GM12891 (cell line): Measurements from ENCODE around the gene KRTAP9-6.

ENCODE experiments used
- DNase-seq: peaks from one replicate; pipeline ENCODE4 v3.0.0; 2011; ENCODE audit warnings: low spot score; ENCODE audit not compliant: insufficient read length
- FAIRE-seq: peaks from 2 replicates; lab custom pipeline; 2011; peaks lifted over from hg19 to GRCh38; lab: Jason Lieb, UNC
- PAX5 ChIP-seq: IDR thresholded peaks from 2 replicates; pipeline ENCODE4 v1.6.1; 2011; ENCODE audit warnings: low read length, moderate library complexity, mild to moderate bottlenecking; ENCODE audit not compliant: insufficient read depth, severe bottlenecking
- POLR2A ChIP-seq: IDR thresholded peaks from 2 replicates; pipeline ENCODE4 v1.6.1; 2011; ENCODE audit warnings: low read depth, low read length, control low read depth
- POLR2AphosphoS5 ChIP-seq: IDR thresholded peaks from 2 replicates; pipeline ENCODE4 v1.6.1; 2011; ENCODE audit warnings: low read depth, low read length, control low read depth
- POU2F2 ChIP-seq: IDR thresholded peaks from 2 replicates; pipeline ENCODE4 v1.6.1; 2011; ENCODE audit warnings: low read depth, mild to moderate bottlenecking, control low read depth, low read length, moderate library complexity
- SPI1 ChIP-seq: IDR thresholded peaks from 2 replicates; pipeline ENCODE4 v1.6.1; 2011; ENCODE audit warnings: low read depth, low read length, control low read depth
- TAF1 ChIP-seq: IDR thresholded peaks from 2 replicates; pipeline ENCODE4 v1.6.1; 2011; ENCODE audit warnings: low read depth, low read length, control low read depth

KRTAP9-6 gene

GRCh38 chr17:41278176-41278955 is 13.2 kb downstream of the KRTAP9-6 start:
- FAIRE-seq (no peak), DNase-seq (no peak)

GRCh38 chr17:41284043-41284442 is 18.9 kb downstream of the KRTAP9-6 start:
- no peak for DNase-seq
- FAIRE-seq = no peak
- TF ChIP-seq PAX5 (no peak), POU2F2 (no peak), POLR2AphosphoS5 (no peak), SPI1 (no peak), TAF1 (no peak), POLR2A (no peak)

More at GRCh38 chr17:41278176-41278955, 13.2 kb downstream of the KRTAP9-6 start:
- no peak for TF ChIP-seq POU2F2

GRCh38 chr17:41284546-41284945 is 19.4 kb downstream of the KRTAP9-6 start:
- TF ChIP-seq PAX5 = no peak
- TF ChIP-seq TAF1 = no peak
- TF ChIP-seq POU2F2 = no peak
- no peak for TF ChIP-seq SPI1
- no peak for TF ChIP-seq POLR2AphosphoS5
- TF ChIP-seq POLR2A = no peak
- FAIRE-seq = no peak
- DNase-seq = no peak

- DNase-seq (no peak), FAIRE-seq (no peak)
- TF ChIP-seq SPI1 (no peak), POLR2AphosphoS5 (no peak), POU2F2 (no peak), TAF1 (no peak), PAX5 (no peak), POLR2A (no peak)
These were observed 21.9 kb downstream of the KRTAP9-6 start for GRCh38 chr17:41287050-41287449.

- FAIRE-seq (no peak), DNase-seq (no peak)
- TF ChIP-seq POLR2AphosphoS5 = no peak
These were observed 28.8 kb downstream of the KRTAP9-6 start for GRCh38 chr17:41294016-41294415.

- no peak for DNase-seq
- no peak for FAIRE-seq
These were observed 31.7 kb downstream of the KRTAP9-6 start for GRCh38 chr17:41296846-41297245.

GRCh38 chr17:41298458-41299135 is 33.4 kb downstream of the KRTAP9-6 start:
- no peak for TF ChIP-seq SPI1
- TF ChIP-seq POLR2AphosphoS5 = no peak
- no peak for TF ChIP-seq PAX5
- no peak for TF ChIP-seq POU2F2
- TF ChIP-seq POLR2A = no peak
- TF ChIP-seq TAF1 = no peak
- FAIRE-seq = no peak
- no peak for DNase-seq

More at GRCh38 chr17:41296846-41297245, 31.7 kb downstream of the KRTAP9-6 start:
- TF ChIP-seq POLR2A (no peak), PAX5 (no peak), SPI1 (no peak), POLR2AphosphoS5 (no peak), TAF1 (no peak), POU2F2 (no peak)

GRCh38 chr17:41301204-41301790 is 36.1 kb downstream of the KRTAP9-6 start:
- DNase-seq (no peak), FAIRE-seq (no peak)
- TF ChIP-seq POLR2AphosphoS5 = no peak
- TF ChIP-seq TAF1 = no peak
- TF ChIP-seq PAX5 = no peak
- TF ChIP-seq POU2F2 = no peak
- no peak for TF ChIP-seq POLR2A
- no peak for TF ChIP-seq SPI1

GRCh38 chr17:41301916-41302901 is 37.0 kb downstream of the KRTAP9-6 start, which contains the start of gene KRTAP29-1:
Gene KRTAP29-1, minus strand, starts transcription at chr17:41302851. Its CDS starts 0 bp downstream, at chr17:41302851.
- FAIRE-seq (no peak), DNase-seq (no peak)
- TF ChIP-seq PAX5 = no peak
- TF ChIP-seq POLR2AphosphoS5 = no peak
- no peak for TF ChIP-seq POLR2A
- TF ChIP-seq SPI1 = no peak
- TF ChIP-seq TAF1 = no peak
- no peak for TF ChIP-seq POU2F2
